GM19324 (cell line): ENCODE measurements around the gene RBM48.
"Not testable (repeated sequence)": the region's sequence is repeated elsewhere in the genome, so short reads cannot be mapped to it uniquely, and the experiment has no call there.

Experiments
- ATAC-seq: cut with Tn5 transposase; IDR thresholded peaks from one replicate; pipeline ENCODE4 v1.9.1; 2021; ENCODE audit warnings: mild to moderate bottlenecking, moderate library complexity; ENCODE audit not compliant: unreplicated experiment, low FRiP score

Gene RBM48

DNA sequence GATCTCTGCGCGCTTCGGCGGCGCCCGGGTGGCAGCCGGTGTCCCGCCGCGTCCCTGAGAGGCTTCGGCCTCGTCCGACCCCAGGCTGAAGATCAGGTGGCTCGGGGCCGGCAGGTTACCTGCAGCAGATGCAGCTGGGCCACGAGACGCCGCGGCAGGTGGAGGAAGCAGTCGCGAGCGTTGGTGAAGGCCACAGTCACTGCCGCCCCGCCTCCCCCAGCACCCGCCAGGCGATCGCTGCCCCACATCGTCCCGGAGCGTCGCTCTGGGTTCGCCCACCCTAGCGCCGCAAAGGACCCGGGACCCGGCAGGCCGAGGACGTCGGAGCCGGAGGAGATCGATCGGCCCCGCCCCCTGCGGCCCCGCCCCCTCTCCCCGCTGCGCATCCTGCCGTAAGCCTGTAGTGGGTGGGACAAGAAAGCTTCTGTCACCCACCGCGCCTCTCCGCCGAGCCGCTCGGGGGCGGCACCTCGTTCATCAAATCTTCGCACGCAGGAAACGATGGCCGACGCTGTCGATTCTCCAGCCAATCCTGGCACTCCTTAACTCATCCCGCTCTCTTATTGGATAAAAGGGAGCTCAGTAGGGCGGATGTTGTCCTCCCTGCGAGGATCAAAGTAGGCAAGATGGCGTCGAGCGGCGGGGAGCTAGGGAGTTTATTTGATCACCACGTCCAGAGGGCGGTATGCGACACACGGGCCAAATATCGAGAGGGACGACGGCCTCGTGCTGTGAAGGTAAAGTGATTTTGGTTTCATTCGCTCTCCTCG is at the start of gene RBM48, which contains the start of gene PEX1:
Gene RBM48 (plus strand): TSS at position 608 of the 770 bp plus-strand sequence. CDS start 19 bp downstream, at position 627.
Gene PEX1 (minus strand): TSS at position 333 of the 770 bp plus-strand sequence. CDS start 85 bp downstream, at position 248.
- ATAC-seq: peak; percentile 98

- ATAC-seq: not testable (repeated sequence)
These were observed 49.4 kb upstream of the RBM48 start for GRCh38 chr7:92479146-92479545.

DNA sequence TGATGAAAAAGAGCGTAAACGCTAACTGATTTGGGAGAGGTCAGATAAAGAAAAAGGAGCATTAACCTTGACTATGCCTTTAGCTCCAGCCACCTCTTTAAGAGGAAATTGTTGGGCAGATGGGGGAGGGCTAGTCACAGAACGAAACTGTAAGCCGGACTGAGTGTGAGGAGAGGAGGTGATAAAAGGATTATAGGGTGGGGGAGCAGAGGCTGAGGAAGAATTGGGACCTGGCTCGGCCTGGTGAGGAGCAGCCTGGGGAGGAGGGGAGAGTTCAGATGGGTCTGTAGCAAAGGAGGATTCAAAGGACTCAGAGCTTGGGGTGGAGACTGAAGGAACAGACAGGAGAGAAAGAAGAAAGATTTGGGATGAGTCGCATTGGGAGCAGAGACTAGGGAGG is 45.0 kb upstream of the RBM48 start:
- not testable (repeated sequence) for ATAC-seq

DNA sequence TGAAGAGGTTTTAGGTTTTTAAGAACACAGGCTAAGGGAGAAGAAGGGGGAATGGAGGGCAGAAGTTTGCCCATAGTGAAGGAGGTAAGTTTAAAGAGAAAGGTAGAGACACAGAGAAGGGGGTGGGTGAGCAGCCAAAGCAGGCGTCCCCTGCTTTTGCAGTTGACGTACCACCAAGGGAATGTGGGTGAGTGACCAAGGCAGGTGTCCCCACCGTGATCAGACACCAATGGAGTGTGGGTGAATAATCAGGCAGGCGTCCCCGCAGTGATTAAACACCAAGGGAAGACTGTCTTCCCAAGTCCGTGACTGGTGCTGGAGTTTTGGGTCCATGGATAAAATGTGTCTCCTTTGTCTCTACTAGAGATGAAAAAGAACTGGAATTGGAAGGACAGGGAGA is 44.4 kb upstream of the RBM48 start:
- not testable (repeated sequence) for ATAC-seq

DNA sequence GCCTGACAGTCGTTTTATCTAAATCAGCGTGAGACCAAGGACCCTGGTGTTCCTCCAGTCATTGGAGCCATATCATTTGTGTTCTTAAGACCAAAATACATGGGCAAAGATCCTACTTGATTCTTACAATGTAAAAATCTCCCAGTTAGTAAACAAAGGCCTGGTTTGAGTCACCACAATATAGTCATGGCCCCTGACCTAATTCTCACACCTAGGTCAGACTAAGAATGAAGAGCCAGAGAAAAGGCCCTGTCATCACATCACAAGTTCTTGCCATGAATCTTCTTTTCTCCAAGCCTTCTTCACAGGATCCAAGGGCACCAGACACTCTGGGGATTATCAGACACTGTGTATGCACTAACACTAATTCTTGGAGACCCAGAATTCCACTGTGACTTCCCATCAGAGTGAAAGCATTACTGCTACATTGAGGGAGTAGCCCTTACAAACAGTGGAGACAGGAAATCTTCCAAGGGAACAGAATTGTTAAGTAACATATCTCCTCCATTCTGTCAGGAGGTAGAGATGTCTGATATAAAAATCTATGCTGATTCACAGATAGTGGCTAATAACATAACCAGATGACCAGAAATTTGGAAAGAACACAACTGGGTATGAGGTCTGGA is 43.2 kb upstream of the RBM48 start:
- no peak for ATAC-seq

DNA sequence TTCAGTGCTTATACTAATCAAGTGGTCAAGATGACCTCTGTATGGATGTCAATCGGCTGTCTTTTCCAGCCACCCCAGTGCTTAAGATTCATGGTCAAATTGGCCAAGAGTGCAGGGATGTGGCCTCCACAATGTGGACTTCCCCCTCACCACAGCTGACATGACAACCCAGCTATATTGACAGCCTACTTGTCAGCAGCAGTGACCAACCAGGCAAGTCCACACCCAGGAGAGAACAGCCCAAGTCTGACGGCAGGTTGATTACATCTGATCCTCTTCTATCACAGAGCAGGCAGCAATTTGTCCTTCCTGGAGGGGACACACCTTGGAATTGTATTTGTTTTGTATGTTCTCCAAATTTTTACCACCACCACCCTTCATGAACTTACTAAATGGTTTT is 42.6 kb upstream of the RBM48 start:
- ATAC-seq: no peak

- no peak for ATAC-seq
These were observed 40.8 kb upstream of the RBM48 start for GRCh38 chr7:92487804-92488203.

- no peak for ATAC-seq
These were observed 39.0 kb upstream of the RBM48 start for GRCh38 chr7:92489634-92490033.

- no peak for ATAC-seq
These were observed 31.7 kb upstream of the RBM48 start for GRCh38 chr7:92496876-92497275.

DNA sequence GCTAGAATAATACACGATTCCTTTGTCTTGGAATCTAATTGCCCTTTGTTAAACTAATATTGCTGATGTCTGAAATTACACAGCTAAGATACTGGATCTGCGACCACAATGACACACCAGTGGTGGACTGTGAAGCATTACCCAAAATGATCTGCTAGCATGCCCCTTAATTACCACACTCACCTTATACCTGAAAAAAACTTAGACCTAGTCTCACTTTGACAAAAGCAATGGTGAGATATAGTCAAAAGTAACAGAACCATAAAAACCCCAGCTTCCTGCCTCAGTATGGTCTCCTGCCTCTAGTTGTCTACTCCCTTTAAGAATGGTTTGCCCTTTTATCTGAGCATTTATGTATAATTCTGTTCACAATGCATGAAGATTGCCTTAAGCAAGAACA is 30.0 kb upstream of the RBM48 start:
- no peak for ATAC-seq

GRCh38 chr7:92503767-92504166 is 24.8 kb upstream of the RBM48 start:
- ATAC-seq: no peak

DNA sequence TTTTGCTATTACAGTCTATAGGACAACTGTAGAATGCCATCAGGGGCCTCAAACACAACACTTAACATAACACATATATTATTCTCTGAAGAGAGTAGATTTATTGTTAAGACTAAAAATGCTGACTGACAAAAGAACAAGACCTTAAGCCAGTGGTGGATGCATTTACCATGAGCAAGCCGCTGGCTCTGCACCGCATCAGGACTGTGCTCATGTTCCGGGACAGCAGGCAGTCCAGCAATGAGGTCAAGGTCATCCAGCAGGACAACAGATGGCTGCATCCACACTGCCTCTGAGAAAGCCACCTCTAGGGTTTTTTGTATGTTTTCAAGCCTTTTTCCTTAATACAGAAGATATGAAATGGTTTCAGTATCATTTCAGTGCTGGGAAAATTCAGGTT is 24.0 kb upstream of the RBM48 start:
- ATAC-seq: no peak

GRCh38 chr7:92506363-92506762 is 22.2 kb upstream of the RBM48 start:
- ATAC-seq: no peak

DNA sequence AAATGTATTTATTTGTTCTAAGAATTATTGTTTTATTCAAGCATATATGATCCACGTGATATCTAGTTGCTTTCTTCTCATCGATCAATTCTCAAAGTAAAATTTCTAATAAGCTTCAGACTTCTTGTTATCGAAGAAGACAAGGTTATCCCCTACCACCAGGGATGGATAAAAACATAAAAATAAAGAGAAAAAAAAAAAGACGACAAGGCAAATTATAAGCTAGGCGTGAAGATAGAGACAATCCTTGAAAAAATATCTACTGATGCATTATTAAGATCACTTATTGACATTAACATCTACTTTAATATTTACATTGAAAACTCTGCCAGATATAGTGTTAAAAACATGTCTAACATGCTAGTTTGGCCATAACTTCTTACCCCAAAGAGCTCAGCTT is 19.6 kb upstream of the RBM48 start:
- no peak for ATAC-seq

DNA sequence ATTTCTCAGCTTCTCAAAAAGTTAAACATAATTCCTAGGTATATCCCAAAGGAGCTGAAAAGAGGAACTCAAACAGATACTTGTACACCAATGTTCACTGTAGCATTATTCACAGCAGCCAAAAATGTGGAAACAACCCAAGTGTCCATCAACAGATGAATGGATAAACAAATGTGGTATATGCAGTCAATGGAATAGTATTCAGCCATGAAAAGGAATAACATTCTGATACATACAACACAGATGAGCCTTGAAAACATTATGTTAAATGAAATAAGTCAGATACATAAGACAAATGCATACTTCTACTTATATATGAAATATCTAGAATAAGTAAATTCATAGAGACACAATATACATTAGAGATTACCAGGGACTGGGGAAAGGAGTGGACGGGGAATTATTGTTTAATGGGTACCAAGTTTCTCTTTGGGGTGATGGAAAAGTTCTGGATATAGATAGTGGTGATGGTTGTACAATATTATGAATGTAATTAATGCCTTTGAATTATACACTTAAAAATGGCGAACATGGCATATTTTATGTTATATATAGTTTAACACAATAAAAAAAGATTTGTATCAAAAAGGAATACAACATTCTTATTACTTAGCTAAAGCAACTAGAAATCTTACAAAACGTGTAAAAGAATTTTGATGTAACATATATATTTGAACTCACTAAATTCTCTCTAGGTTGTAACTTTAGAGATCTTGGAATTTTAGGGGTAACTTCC is 15.3 kb upstream of the RBM48 start:
- ATAC-seq: no peak

DNA sequence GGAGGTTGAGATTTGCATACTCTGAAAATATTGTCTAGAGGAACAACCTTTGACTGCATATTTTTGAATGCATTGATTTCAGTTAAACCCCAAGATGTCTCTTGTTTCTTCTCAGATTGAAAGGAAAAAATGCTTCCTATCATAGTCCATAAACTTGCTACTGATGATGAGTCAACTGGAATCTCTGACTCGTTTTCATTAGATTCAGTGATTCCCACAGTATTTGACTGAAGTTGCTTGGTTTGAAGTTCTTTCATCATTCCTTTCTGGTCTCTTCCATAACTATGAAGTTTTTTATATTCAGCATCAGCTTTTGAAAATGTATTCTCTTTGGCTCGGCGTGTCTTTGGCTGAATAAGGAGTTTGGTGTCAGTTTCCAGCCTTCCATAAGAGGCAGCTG is 11.0 kb upstream of the RBM48 start:
- no peak for ATAC-seq

DNA sequence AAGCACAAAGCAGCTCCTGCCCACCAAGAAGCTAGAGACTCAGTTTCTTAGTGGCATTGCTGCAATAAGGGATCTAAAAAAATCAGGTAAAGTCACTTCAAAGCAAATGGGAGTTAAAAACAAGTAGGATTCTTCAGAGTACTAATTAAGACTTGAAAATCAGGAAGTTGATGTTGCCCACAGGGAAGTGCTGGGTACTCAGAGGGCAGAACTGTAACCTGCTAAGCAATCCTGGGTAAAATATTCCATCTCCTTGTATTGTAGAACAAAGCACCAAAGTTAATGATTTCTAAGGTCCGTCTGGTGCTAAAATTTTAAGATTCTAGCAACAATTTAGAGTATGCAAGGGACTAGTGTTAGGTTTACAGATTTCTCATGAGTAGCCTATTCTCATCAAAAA is 8.6 kb upstream of the RBM48 start:
- no peak for ATAC-seq

GRCh38 chr7:92523110-92523509 is 5.5 kb upstream of the RBM48 start:
- ATAC-seq: no peak

DNA sequence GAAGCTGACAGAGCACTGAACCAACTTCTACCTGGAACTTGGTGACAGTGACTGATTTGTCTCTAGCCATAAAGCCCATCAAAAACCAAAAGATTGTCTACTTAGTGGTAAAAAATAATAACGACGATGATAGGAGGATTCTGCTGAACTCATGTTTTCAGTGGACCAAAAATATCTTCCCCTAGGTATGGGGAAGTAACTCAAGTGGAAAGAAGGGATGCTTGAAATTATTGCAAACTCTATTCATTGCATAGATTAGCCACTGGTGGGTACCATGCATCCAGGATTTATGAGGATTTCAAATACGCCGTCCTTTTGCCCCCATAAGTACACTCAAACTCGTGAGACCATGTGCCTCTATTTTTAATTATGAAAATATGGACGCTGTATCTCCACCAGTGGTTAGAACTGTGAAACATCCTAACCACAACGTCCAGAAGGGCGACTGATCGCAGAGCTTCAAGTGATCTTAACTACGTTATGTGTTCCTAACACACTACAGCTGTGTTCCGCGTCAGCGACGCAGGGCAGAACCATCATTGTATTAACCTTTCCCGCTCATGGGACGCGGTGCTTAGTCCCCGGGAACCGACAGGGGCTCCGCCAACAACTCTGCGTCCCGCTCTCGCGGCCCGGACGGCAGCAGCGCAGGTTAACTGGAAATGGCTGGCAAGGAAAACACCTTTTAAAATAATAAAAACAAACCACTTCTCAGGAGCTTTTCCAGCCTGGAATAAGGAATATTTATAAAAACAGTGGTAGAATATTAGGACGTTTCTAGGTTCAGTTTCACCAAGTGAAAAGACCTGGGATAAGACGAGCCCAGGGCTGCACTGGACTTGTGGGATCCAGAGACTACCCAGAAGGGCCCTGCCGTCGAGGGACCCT is 1.1 kb upstream of the RBM48 start:
- ATAC-seq: peak; percentile 26

GRCh38 chr7:92528958-92529264 is 316 bp downstream of the RBM48 start:
- no peak for ATAC-seq

DNA sequence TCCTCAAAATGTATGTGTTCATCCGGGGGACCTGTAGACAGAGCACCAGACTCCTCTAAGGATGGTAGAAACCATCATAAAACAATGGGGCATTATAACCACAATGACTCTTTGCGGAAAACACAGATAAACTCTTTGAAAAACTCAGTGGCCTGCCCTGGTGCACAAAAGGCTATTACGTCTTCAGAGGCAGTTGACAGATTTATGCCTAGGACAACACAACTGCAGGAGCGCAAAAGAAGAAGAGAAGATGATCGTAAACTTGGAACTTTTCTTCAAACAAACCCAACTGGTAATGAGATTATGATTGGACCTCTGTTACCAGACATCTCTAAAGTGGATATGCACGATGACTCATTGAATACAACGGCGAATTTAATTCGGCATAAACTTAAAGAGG is 6.0 kb downstream of the RBM48 start:
- no peak for ATAC-seq
